ENCODE measurements around the gene STAT6.
A peak's percentile ranks its signal among the peaks of the same experiment; 100 is the strongest.
"Not testable (repeated sequence)": the region's sequence is repeated elsewhere in the genome, so short reads cannot be mapped to it uniquely, and the experiment has no call there.

Gene STAT6

GRCh38 chr12:57126561-57126960 is 15.4 kb upstream of the STAT6 start:
- no peak for DNase-seq (ENCODE audit: low spot score)

- DNase-seq (ENCODE audit: low spot score): no peak
Observed at GRCh38 chr12:57126061-57126460, 14.9 kb upstream of the STAT6 start.

- DNase-seq (ENCODE audit: low spot score): peak; percentile 81
Observed at GRCh38 chr12:57124261-57124877, 13.2 kb upstream of the STAT6 start.

- no peak for DNase-seq (ENCODE audit: low spot score)
Observed at GRCh38 chr12:57123813-57124212, 12.7 kb upstream of the STAT6 start.

GRCh38 chr12:57120718-57121117 is 9.6 kb upstream of the STAT6 start:
- not testable (repeated sequence) for DNase-seq (ENCODE audit: low spot score)

GRCh38 chr12:57119294-57120085 is 8.3 kb upstream of the STAT6 start:
- DNase-seq (ENCODE audit: low spot score): no peak

GRCh38 chr12:57118711-57119271 is 7.6 kb upstream of the STAT6 start:
- DNase-seq (ENCODE audit: low spot score): no peak

- DNase-seq (ENCODE audit: low spot score): no peak
Observed at GRCh38 chr12:57116580-57117281, 5.6 kb upstream of the STAT6 start.

GRCh38 chr12:57112492-57113294 is 1.5 kb upstream of the STAT6 start:
- DNase-seq (ENCODE audit: low spot score): no peak

- DNase-seq (ENCODE audit: low spot score): peak; percentile 72
Observed at GRCh38 chr12:57110104-57111030, 795 bp downstream of the STAT6 start.

GRCh38 chr12:57109207-57110103 is 1.7 kb downstream of the STAT6 start:
- no peak for DNase-seq (ENCODE audit: low spot score)

- DNase-seq (ENCODE audit: low spot score): peak; percentile 64
Observed at GRCh38 chr12:57107456-57108155, 3.6 kb downstream of the STAT6 start.

GRCh38 chr12:57106021-57106708 is 5.0 kb downstream of the STAT6 start:
- DNase-seq (ENCODE audit: low spot score): no peak

- DNase-seq (ENCODE audit: low spot score): no peak
Observed at GRCh38 chr12:57105011-57105753, 6.0 kb downstream of the STAT6 start.

- no peak for DNase-seq (ENCODE audit: low spot score)
Observed at GRCh38 chr12:57104292-57104910, 6.8 kb downstream of the STAT6 start.

- no peak for DNase-seq (ENCODE audit: low spot score)
Observed at GRCh38 chr12:57103856-57104255, 7.3 kb downstream of the STAT6 start.

Data from SK-N-DZ (cell line).